DOHH2 (cell line): ENCODE data around the gene TRPC4.

Experiments
- H3F3A ChIP-seq: fragments of 200-600 bp; sonication (generic), shearing (Covaris generic); 2 replicates; pipeline ENCODE4 v1.6.0; 2016; ENCODE audit warnings: antibody characterized with exemption, mild to moderate bottlenecking; ENCODE audit not compliant: control insufficient read depth, insufficient read depth
- H3K27ac ChIP-seq: fragments of 200-600 bp; sonication (generic); 2 replicates; pipeline ENCODE4 v1.5.1; 2014; ENCODE audit warnings: low read depth, mild to moderate bottlenecking, low read length, moderate library complexity
- H3K27me3 ChIP-seq: fragments of 200-600 bp; sonication (generic); 2 replicates; pipeline ENCODE4 v1.6.1; 2014; ENCODE audit warnings: mild to moderate bottlenecking, low read length, mixed read lengths; ENCODE audit not compliant: control insufficient read depth
- H3K36me3 ChIP-seq: fragments of 200-600 bp; sonication (generic); 2 replicates; pipeline ENCODE4 v1.6.1; 2014; ENCODE audit warnings: mild to moderate bottlenecking, low read length, moderate library complexity, mixed read lengths; ENCODE audit not compliant: control insufficient read depth
- H3K4me1 ChIP-seq: fragments of 200-600 bp; sonication (generic); 2 replicates; pipeline ENCODE4 v1.6.1; 2014; ENCODE audit warnings: mild to moderate bottlenecking, low read length, mixed read lengths; ENCODE audit not compliant: control insufficient read depth
- H3K4me2 ChIP-seq: fragments of 200-600 bp; sonication (generic); 2 replicates; pipeline ENCODE4 v1.6.0; 2014; ENCODE audit warnings: mild to moderate bottlenecking, low read length, moderate library complexity
- H3K4me3 ChIP-seq: fragments of 200-600 bp; sonication (generic); 2 replicates; pipeline ENCODE4 v1.5.1; 2014; ENCODE audit warnings: mild to moderate bottlenecking, low read length, mixed read lengths
- H3K79me2 ChIP-seq: fragments of 200-600 bp; sonication (generic); 2 replicates; pipeline ENCODE4 v1.6.1; 2014; ENCODE audit warnings: mild to moderate bottlenecking, low read length, mixed read lengths; ENCODE audit not compliant: control insufficient read depth
- H3K9me2 ChIP-seq: fragments of 200-600 bp; sonication (generic); replicated peaks from 2 replicates; pipeline ENCODE4 v1.6.1; 2014; ENCODE audit warnings: mild to moderate bottlenecking, low read length, mixed read lengths; ENCODE audit not compliant: control insufficient read depth
- H3K9me3 ChIP-seq: fragments of 200-600 bp; sonication (generic); 2 replicates; pipeline ENCODE4 v1.6.1; 2014; ENCODE audit warnings: antibody characterized with exemption, low read length, mixed read lengths; ENCODE audit not compliant: control insufficient read depth, insufficient read depth
- H4K20me1 ChIP-seq: fragments of 200-600 bp; sonication (generic); 2 replicates; pipeline ENCODE4 v1.6.0; 2014; ENCODE audit warnings: low read depth, mild to moderate bottlenecking, antibody characterized with exemption, low read length, moderate library complexity; ENCODE audit not compliant: control insufficient read depth, insufficient read depth
- EZH2phosphoT487 ChIP-seq: fragments of 200-600 bp; sonication (generic); IDR thresholded peaks from 2 replicates; pipeline ENCODE4 v1.6.1; 2017; ENCODE audit warnings: borderline replicate concordance, mild to moderate bottlenecking, antibody characterized with exemption, low read length, moderate library complexity, mixed read lengths
- TF ChIP-seq, protein P1 (sequence below): fragments of 200-600 bp; sonication (generic); IDR thresholded peaks from one replicate; pipeline ENCODE4 v1.5.1; 2014; ENCODE audit warnings: antibody characterized with exemption, mild to moderate bottlenecking, low read depth, low read length; ENCODE audit not compliant: poor library complexity, severe bottlenecking

TRPC4 gene

DNA sequence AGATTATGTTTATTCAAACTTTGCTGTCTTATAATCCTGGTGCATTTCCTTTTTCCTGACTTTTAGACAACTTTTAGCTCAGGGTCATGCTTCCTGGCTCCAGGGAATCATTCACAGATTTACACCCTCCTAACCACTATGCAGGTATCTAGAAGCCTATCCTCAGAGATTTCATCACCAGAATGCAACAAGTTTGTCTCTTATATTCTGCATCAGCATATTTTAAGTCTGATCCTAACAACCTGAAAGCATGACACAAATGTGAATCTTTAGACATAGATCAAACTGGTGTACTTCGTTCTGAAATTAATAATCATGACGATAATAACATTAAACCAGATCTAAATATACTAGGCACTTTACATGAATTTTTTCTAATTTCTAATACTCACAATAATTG is 100.0 kb downstream of the TRPC4 start:
- H4K20me1 ChIP-seq: no peaks in the 10 kb centered on the region
- H3K4me2 ChIP-seq: no peak overlapping the region
- TF ChIP-seq, protein P1, sequence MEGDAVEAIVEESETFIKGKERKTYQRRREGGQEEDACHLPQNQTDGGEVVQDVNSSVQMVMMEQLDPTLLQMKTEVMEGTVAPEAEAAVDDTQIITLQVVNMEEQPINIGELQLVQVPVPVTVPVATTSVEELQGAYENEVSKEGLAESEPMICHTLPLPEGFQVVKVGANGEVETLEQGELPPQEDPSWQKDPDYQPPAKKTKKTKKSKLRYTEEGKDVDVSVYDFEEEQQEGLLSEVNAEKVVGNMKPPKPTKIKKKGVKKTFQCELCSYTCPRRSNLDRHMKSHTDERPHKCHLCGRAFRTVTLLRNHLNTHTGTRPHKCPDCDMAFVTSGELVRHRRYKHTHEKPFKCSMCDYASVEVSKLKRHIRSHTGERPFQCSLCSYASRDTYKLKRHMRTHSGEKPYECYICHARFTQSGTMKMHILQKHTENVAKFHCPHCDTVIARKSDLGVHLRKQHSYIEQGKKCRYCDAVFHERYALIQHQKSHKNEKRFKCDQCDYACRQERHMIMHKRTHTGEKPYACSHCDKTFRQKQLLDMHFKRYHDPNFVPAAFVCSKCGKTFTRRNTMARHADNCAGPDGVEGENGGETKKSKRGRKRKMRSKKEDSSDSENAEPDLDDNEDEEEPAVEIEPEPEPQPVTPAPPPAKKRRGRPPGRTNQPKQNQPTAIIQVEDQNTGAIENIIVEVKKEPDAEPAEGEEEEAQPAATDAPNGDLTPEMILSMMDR: no peak
- TF ChIP-seq EZH2phosphoT487: no peak

DNA sequence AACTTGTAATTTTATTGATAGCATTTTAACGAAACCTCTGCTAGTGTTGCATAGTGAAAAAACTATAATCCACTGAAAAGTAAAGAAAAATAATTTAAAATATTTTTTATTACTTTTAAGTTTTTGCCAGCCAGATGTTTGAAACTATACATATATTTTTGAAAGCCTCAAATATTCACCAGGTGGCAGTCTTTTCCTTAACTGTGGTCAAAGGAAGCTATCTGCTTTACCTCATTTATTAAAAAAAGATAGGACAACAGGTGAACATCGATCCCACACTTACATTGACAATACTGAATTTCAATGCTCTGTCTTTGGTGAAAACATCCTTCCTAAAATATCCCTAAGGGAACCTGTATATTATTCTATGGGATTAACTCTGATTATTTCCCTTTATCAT is 100.5 kb downstream of the TRPC4 start:
- H4K20me1 ChIP-seq: no peaks in the 10 kb centered on the region
- no peak for TF ChIP-seq EZH2phosphoT487
- TF ChIP-seq, protein P1: no peak
- no peak overlapping the region for H3K4me2 ChIP-seq
- no peaks in the 10 kb centered on the region for H3F3A ChIP-seq
- no peaks in the 10 kb centered on the region for H3K9me3 ChIP-seq
- no peaks in the 10 kb centered on the region for H3K27me3 ChIP-seq
- H3K4me3 ChIP-seq: no peak overlapping the region
- H3K27ac ChIP-seq: no peak overlapping the region
- H3K36me3 ChIP-seq: no peaks in the 10 kb centered on the region
- H3K4me1 ChIP-seq: no peaks in the 10 kb centered on the region
- H3K79me2 ChIP-seq: no peaks in the 10 kb centered on the region
- no peaks in the 10 kb centered on the region for H3K9me2 ChIP-seq

More for the DNA sequence above, 100.0 kb downstream of the TRPC4 start:
- Histone ChIP-seq H3K79me2 (no peaks in the 10 kb centered on the region), H3K36me3 (no peaks in the 10 kb centered on the region), H3K27ac (no peak overlapping the region), H3K4me3 (no peak overlapping the region), H3K9me2 (no peaks in the 10 kb centered on the region), H3K9me3 (no peaks in the 10 kb centered on the region), H3K27me3 (no peaks in the 10 kb centered on the region), H3F3A (no peaks in the 10 kb centered on the region), H3K4me1 (no peaks in the 10 kb centered on the region)

DNA sequence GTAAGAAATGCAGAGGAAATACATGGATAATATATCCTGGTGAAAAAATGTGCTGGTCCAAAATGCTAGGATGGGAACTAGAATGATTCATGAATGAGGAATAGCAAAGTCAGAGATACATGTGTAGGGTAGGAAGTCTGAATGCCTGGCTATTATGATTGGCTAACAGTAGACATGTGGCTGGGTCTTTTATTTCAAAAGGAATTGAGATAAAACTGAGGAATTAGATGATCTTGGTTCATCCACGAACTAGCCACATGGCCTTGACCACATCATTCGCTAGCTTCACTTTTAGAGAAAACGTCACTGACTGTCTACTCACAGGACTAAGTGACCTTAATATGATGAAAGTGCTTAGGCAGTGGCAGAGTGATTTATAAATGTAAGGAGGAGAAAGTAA is 103.1 kb downstream of the TRPC4 start:
- H3K27ac ChIP-seq: no peak overlapping the region
- no peak overlapping the region for H3K4me3 ChIP-seq
- H3K79me2 ChIP-seq: no peaks in the 10 kb centered on the region
- no peaks in the 10 kb centered on the region for H3K27me3 ChIP-seq
- no peak overlapping the region for H3K4me2 ChIP-seq
- no peaks in the 10 kb centered on the region for H3K4me1 ChIP-seq
- TF ChIP-seq EZH2phosphoT487: no peak
- H3K9me3 ChIP-seq: no peaks in the 10 kb centered on the region
- no peaks in the 10 kb centered on the region for H4K20me1 ChIP-seq
- H3K9me2 ChIP-seq: no peaks in the 10 kb centered on the region
- H3K36me3 ChIP-seq: no peaks in the 10 kb centered on the region
- H3F3A ChIP-seq: no peaks in the 10 kb centered on the region

DNA sequence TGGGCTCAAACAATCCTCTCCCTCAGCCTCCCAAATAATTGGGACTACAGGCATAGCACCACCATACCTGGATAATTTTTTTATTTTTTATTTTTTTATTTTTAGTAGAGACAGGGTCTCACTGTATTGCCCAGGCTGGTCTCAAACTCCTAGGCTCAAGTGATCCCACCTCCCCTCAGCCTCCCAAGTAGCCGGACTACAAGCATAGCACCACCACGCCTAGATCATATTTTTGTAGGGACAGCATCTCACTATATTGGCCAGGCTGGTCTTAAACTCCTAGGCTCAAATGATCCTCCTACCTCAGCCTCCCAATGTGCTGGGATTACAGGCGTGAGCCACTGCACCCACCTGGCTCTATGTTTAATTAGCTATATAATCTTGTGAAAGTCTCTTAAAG is 114.2 kb downstream of the TRPC4 start:
- H3K27me3 ChIP-seq: no peaks in the 10 kb centered on the region
- TF ChIP-seq EZH2phosphoT487: no peak
- TF ChIP-seq, protein P1: no peak
- no peaks in the 10 kb centered on the region for H3K4me1 ChIP-seq
- H3K4me3 ChIP-seq: no peak overlapping the region
- no peaks in the 10 kb centered on the region for H3K79me2 ChIP-seq
- no peaks in the 10 kb centered on the region for H3K9me3 ChIP-seq
- no peaks in the 10 kb centered on the region for H4K20me1 ChIP-seq
- H3K9me2 ChIP-seq: no peaks in the 10 kb centered on the region
- H3F3A ChIP-seq: no peaks in the 10 kb centered on the region
- no peak overlapping the region for H3K27ac ChIP-seq
- no peak overlapping the region for H3K4me2 ChIP-seq
- no peaks in the 10 kb centered on the region for H3K36me3 ChIP-seq
